ENCODE measurements around the gene NSF.
"Not testable (repeated sequence)": the region's sequence is repeated elsewhere in the genome, so short reads cannot be mapped to it uniquely, and the experiment has no call there.

The NSF gene

GRCh38 chr17:46756861-46757260 is 166.4 kb downstream of the NSF start:
- DNase-seq (ENCODE audit: low spot score), result no peak

- DNase-seq (ENCODE audit: low spot score), result not testable (repeated sequence)
Measured at GRCh38 chr17:46757588-46757987, 167.1 kb downstream of the NSF start.

GRCh38 chr17:46758614-46759013 is 168.1 kb downstream of the NSF start:
- DNase-seq (ENCODE audit: low spot score), result no peak

GRCh38 chr17:46759141-46759540 is 168.7 kb downstream of the NSF start:
- no peak for DNase-seq (ENCODE audit: low spot score)

GRCh38 chr17:46763416-46763815 is 172.9 kb downstream of the NSF start:
- no peak for DNase-seq (ENCODE audit: low spot score)

- DNase-seq (ENCODE audit: low spot score), result no peak
Measured at GRCh38 chr17:46764000-46764708, 173.7 kb downstream of the NSF start.

- peak; percentile 50 for DNase-seq (ENCODE audit: low spot score)
Measured at GRCh38 chr17:46764709-46765401, 174.4 kb downstream of the NSF start.

- DNase-seq (ENCODE audit: low spot score), result peak; percentile 18
Measured at GRCh38 chr17:46765453-46765852, 175.0 kb downstream of the NSF start.

DNA sequence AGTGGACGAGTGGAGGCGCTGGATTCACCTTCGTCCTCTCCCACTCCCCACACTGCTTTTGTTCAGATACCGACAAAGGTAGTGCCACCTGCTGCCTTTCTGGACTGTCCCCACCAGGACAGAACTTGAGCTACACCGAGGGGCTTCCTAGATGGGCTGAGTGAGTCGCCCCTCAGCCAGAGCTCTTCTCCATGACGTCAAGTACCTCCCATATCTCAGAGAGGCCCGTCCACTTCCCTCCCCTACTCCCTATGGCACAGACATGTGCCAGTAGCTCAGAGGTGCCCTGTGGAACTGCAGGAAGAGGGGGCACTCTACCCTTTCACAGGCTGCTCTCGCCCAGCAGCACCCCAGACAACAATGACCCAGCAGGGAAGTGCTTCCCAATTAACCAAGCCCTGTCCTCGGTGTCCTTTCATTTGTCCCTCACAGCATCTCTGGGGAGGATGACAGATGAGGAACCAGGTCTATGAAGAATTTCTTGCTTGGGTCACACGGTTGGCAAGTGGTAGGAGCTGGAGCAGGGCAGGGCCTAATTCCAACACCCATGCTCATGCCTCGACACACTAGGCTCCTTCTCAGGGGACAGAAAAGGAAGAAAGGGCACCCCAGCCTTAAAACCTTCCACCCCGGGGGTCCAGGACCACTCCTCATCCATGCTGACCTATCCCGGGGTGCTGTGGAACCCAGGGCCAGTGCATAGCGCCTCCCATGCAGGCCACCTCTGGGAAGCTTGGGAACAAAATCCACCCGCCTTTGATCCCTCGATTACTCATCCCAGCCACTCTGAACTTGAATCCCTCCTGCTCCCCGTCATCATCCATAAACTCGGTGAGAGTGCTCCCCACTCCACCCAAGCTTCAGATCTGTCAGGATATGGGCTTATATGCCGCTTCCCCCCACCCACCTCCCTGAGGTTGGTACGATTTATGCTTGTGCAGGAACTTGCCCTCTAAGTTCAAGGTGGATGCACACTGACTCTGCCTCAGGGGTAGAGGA is 176.3 kb downstream of the NSF start:
- no peak for DNase-seq (ENCODE audit: low spot score)

- DNase-seq (ENCODE audit: low spot score), result no peak
Measured at GRCh38 chr17:46768540-46768870, 178.0 kb downstream of the NSF start.

GRCh38 chr17:46768896-46769295 is 178.4 kb downstream of the NSF start:
- DNase-seq (ENCODE audit: low spot score), result not testable (repeated sequence)

GRCh38 chr17:46769531-46770438 is 179.3 kb downstream of the NSF start:
- no peak for DNase-seq (ENCODE audit: low spot score)

DNA sequence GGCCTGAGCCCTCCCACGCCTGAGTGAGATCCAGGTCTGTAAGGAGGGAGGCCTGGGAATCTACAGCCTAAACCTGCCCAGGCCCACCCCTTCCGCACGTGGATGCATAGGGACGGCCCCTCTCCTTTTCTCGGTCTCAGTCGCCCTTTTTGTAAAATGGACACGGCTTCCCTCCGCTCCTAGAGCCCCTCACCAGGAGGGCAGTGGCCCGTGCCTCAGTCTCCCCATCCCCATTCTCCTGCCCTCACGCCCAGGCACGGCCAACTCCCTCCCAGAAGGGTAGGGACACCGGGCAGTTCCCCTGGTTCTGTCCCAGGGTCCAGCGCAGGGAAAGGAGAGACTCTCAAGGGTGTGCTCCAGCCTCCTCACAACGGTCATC is 180.0 kb downstream of the NSF start:
- no peak for DNase-seq (ENCODE audit: low spot score)

DNA sequence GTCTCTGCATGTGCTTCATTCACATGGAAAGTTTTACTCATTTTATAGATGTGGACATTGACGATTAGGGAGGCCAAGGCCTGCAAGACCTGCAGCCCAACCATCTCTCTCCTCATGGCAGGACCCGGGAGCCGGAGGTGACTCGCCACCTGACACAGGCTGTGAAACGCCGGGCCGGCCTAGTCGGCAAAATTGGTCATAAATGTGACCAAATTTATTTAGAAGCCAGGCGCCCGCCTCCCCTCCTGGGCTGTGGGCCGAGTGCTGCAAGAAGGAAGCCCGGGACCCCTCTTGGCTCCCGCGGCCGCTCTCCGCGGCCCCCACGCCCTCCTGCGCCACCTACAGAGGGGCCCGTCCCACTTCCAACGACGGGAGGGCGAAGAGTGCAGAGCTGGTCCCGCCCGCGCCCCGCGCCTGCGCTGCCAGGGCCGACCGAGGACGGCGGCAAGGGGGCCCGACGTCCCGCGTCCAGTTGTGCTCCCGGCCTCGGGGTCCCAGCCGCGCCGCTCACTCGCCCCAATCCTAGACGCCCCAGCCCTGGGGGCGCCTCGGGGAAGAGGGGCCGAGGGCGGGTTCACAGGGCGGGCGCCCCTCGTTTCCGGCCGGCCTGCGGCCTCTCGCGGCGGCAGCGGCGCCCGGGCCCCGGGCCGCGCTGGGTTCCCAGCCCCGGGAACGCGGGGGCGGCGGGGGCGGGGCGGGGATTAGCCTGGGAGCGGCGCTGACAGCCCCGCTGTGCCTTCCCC is 180.5 kb downstream of the NSF start:
- DNase-seq (ENCODE audit: low spot score), result peak; percentile 10

DNA sequence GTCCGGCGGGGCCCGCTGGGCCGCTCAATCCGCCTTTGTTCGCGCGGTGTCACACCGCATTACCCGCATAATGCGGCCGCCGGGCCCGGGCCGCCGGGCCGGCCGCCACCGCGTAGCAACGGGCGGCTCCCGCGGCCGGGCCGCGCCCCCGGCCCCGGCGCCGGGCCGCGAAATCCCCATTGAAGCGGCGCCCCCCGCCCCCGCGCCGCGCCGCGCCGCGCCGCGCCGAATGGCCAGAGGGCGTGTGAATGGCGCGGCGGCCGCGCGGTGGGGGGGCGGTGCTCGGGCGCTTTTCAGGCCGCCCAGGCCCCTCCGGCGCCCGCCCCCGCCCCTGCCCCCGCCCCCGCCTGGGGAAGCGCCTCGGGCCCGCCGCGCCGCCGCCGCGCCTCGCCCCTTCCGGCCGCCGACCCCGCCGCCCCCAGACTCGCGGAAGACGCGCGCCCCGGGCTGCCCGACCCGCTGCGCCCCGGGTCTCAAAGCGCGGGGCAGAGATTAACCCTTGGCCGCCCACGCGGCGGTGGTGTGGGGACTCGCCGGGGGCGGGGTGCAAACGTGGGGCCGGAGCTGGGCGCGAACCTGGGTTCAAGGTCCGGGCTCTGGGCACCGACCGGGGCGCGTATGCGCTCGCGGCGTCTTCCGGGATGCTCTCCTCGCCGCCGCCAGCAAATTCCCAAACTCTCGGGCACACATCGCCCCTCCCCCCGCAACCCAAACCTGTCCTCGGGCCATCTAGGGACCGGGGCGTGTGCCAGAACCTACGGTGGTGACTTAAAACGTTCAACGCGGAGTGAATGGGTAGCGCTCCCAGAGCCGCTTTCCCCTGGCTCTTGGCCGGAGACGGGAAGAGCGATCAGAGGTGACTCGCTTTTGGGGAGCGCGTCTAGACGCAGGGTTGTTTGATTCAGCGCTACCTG is 181.3 kb downstream of the NSF start:
- DNase-seq (ENCODE audit: low spot score), result peak; percentile 34

DNA sequence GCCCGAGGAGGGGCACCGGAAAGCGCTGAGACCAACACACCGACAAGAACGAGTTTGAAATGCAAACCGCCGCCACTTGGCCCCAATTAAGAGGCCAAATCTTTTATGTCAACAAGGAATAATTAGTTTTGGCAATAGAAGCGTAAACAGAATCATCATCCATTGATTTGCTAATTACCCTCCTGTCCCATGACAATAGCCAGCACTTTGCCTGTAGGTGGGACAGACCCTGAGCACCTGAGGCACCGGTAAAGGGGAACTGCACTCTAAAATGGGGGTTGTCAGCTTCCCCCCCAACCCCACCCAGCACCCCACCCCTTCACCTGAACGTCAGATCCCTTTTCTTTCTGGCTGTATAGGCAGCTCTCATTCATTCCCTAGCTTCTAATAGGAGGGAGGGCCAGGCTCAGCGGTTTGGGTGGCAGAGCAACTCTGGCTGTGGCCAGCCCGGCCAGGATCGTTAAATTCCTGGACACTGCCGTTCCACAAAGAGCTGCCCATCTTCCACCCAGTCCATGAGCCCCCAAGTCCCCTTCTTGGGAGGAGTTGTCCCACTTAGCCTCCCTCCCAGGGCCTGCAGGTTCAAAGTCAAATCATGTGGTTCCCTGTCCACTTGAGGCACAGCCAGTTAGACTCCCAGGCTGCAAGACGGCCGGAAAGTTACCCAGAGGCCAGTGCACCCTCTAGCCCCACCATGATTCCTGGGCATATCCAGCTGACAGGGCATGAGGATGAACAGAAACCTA is 182.2 kb downstream of the NSF start:
- DNase-seq (ENCODE audit: low spot score), result no peak

DNA sequence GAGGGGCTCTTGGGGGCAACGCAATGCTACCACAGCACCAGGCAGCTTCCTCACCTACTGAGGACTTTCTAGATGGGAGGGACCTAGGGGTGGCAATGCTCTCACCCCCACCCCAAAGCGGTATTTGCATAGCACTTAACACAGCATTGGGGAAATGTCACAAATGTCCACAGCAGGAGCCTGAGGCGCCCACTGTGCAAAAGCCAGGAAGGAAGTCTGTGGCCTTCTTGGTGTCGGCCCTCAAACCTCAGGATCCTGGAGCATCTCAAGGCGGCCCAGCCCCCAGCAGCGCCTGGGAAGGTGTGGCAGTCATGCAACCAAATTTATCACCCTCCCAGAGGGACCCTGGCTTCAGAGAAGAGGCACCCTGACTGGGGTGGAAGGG is 182.7 kb downstream of the NSF start:
- no peak for DNase-seq (ENCODE audit: low spot score)

DNA sequence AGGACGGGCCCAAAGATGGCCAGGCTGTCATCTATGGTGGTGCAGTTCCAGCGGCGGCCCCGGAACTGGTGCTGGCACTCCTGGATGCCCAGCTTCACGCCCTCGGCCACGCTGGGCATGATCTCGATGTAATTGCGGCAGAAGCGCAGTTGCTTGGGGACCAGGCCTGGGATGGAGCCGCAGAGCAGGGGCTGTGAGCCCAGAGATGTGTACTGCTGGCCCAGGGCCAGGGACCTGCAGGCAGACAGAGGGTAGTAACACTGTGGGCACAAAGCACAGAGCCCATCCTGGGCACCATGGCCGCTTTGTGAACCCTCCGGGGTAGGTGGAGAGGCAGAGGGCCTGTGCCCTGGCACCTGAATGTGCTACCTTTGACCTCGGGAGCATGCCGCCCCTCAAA is 183.2 kb downstream of the NSF start:
- DNase-seq (ENCODE audit: low spot score), result no peak

GRCh38 chr17:46774108-46774737 is 183.8 kb downstream of the NSF start:
- DNase-seq (ENCODE audit: low spot score), result no peak

All from cerebellar cortex (tissue), 1 donor.